Smooth muscle cell (in vitro differentiated cells): ENCODE measurements around the gene SNAPC2. TPM values are rescaled to one million over a fixed set of nuclear protein-coding genes. Genes with fewer than 3 reads are reported as not detected.

ENCODE experiments used
- DNase-seq: peaks from one replicate; lab custom pipeline; 2025; ENCODE audit not compliant: unreplicated experiment; lab: John Stamatoyannopoulos, UW
- H2AFZ ChIP-seq: fragments of 200-600 bp; sonication (generic); 2 replicates; pipeline ENCODE4 v1.6.0; 2016; ENCODE audit warnings: antibody characterized with exemption, low read depth, mild to moderate bottlenecking
- H3F3A ChIP-seq: fragments of 200-600 bp; sonication (generic); 2 replicates; pipeline ENCODE4 v1.6.0; 2017; ENCODE audit warnings: antibody characterized with exemption, low read depth
- H3K27ac ChIP-seq: fragments of 200-600 bp; sonication (generic); 2 replicates; pipeline ENCODE4 v1.5.1; 2016; ENCODE audit warnings: low read depth, mild to moderate bottlenecking
- H3K27me3 ChIP-seq: fragments of 200-600 bp; sonication (generic); 2 replicates; pipeline ENCODE4 v1.6.1; 2016; ENCODE audit warnings: low read depth, mild to moderate bottlenecking
- H3K36me3 ChIP-seq: fragments of 200-600 bp; sonication (generic); 2 replicates; pipeline ENCODE4 v1.5.1; 2016; ENCODE audit warnings: low read depth
- H3K4me1 ChIP-seq: fragments of 200-600 bp; sonication (generic); 2 replicates; pipeline ENCODE4 v1.5.1; 2016; ENCODE audit warnings: low read depth
- H3K4me2 ChIP-seq: fragments of 200-600 bp; sonication (generic); 2 replicates; pipeline ENCODE4 v1.6.0; 2016; ENCODE audit warnings: mild to moderate bottlenecking
- H3K4me3 ChIP-seq: fragments of 200-600 bp; sonication (generic); 2 replicates; pipeline ENCODE4 v1.5.1; 2016; ENCODE audit warnings: mild to moderate bottlenecking
- H3K79me2 ChIP-seq: fragments of 200-600 bp; sonication (generic); 2 replicates; pipeline ENCODE4 v1.6.0; 2016; ENCODE audit warnings: low read depth, mild to moderate bottlenecking
- H3K9ac ChIP-seq: fragments of 200-600 bp; sonication (generic); 2 replicates; pipeline ENCODE4 v1.6.0; 2016; ENCODE audit warnings: low read depth
- H3K9me3 ChIP-seq: fragments of 200-600 bp; sonication (generic); replicated peaks from 2 replicates; pipeline ENCODE4 v1.5.1; 2016; ENCODE audit warnings: low read depth
- H4K20me1 ChIP-seq: fragments of 200-600 bp; sonication (generic); 2 replicates; pipeline ENCODE4 v1.6.0; 2016; ENCODE audit warnings: low read depth
- WGBS: methylation state at CpG from one replicate; pipeline ENCODE4 v1.1.7; 2016; ENCODE audit warnings: low lambda C conversion rate; 5-methylcytosine and 5-hydroxymethylcytosine counted together
- polyA plus RNA-seq: library from polyadenylated mRNA; unstranded; fragments of >200 nt; fragmentation: Nextera tagmentation; extraction: Ambion mirVana; gene quantifications from 2 replicates; pipeline ENCODE4 v1.2.1, GENCODE V29; 2016
- total RNA-seq: library from RNA; depleted of rRNA; stranded (reverse); fragments of >200 nt; gene quantifications from 2 replicates; pipeline ENCODE4 v1.2.3, GENCODE V29; 2014
- TF ChIP-seq, protein P1 (sequence below): fragments of 200-600 bp; sonication (generic); IDR thresholded peaks from 2 replicates; pipeline ENCODE4 v1.5.1; 2017; ENCODE audit warnings: borderline replicate concordance, mild to moderate bottlenecking, antibody characterized with exemption; ENCODE audit not compliant: insufficient read depth, poor library complexity, severe bottlenecking

The SNAPC2 gene
- total and polyA plus RNA-seq, 2 experiments from 2014 or later: 18.2 to 35.0 TPM

DNA sequence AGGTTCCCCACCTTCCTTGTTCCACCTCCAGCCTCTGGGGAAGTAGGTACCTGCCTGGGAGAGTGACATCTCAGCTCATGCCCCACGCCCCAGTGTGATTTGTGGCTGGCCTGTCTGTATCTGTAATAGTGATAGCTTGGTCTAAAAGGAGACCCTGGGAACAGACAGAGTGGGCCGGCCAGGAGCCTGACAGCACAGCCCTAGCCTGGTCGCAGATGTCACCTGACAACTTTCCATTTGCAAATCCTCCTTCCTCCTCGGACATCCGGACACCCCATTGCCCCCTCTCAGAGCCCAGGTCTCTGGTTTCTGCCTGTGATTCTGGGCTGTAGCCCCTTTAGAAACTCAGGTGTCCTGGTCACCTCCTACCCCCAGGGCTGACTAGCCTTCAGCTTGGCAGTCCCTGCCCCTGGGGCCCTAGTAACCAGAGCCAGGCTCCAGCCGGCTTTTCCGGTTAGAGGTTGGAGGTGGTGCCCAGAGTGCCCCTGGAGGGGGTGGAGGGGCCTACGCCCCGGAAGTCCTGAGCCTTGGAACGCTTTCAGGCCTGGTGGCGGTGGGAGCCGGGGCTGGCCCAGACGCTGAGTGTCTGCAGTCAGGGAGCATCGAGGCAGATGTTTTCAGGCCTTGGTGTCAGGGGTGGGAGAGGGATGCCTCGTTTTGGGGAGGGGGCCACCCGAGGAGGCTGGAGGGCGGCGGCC, 25.4 kb upstream of the SNAPC2 start:
- WGBS: 81% methylated on average over 18 of the region's 18 CpGs
- Histone ChIP-seq H2AFZ (no peak overlapping the region), H3K4me3 (no peak overlapping the region), H3F3A (no peaks in the 10 kb centered on the region), H3K4me2 (no peak overlapping the region), H3K9ac (no peak overlapping the region), H3K27ac (no peak overlapping the region), H4K20me1 (no peaks in the 10 kb centered on the region), H3K36me3 (no peaks in the 10 kb centered on the region), H3K27me3 (no peaks in the 10 kb centered on the region), H3K79me2 (no peaks in the 10 kb centered on the region), H3K4me1 (no peaks in the 10 kb centered on the region), H3K9me3 (no peaks in the 10 kb centered on the region)
- TF ChIP-seq, protein P1, sequence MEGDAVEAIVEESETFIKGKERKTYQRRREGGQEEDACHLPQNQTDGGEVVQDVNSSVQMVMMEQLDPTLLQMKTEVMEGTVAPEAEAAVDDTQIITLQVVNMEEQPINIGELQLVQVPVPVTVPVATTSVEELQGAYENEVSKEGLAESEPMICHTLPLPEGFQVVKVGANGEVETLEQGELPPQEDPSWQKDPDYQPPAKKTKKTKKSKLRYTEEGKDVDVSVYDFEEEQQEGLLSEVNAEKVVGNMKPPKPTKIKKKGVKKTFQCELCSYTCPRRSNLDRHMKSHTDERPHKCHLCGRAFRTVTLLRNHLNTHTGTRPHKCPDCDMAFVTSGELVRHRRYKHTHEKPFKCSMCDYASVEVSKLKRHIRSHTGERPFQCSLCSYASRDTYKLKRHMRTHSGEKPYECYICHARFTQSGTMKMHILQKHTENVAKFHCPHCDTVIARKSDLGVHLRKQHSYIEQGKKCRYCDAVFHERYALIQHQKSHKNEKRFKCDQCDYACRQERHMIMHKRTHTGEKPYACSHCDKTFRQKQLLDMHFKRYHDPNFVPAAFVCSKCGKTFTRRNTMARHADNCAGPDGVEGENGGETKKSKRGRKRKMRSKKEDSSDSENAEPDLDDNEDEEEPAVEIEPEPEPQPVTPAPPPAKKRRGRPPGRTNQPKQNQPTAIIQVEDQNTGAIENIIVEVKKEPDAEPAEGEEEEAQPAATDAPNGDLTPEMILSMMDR: no peak
- no peak for DNase-seq

DNA sequence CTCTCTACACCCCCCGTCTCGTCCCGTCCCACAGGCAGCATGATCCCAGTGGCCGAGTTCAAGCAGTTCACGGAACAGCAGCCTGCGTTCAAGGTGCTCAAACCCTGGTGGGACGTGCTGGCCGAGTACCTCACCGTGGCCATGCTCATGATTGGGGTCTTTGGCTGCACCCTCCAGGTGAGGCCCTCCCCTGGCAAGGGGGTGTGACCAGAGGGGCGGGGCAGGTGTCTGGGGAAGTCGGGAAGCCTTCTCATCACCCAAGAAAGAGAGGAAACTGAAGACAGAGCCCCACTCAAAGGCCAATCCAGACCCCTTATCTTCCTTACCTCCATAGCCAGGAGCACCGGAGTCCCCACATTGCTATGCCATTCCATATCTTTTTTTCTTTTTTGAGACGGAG, 24.6 kb upstream of the SNAPC2 start:
- DNase-seq: no peak
- H3K9ac ChIP-seq: no peak overlapping the region
- H3F3A ChIP-seq: no peaks in the 10 kb centered on the region
- no peaks in the 10 kb centered on the region for H4K20me1 ChIP-seq
- H3K4me3 ChIP-seq: no peak overlapping the region
- H3K4me2 ChIP-seq: no peak overlapping the region
- H3K27ac ChIP-seq: no peak overlapping the region
- H3K36me3 ChIP-seq: no peaks in the 10 kb centered on the region
- WGBS: 93% methylated on average over 13 of the region's 13 CpGs
- TF ChIP-seq, protein P1: no peak
- no peaks in the 10 kb centered on the region for H3K79me2 ChIP-seq
- H2AFZ ChIP-seq: no peak overlapping the region
- H3K27me3 ChIP-seq: no peaks in the 10 kb centered on the region
- no peaks in the 10 kb centered on the region for H3K4me1 ChIP-seq
- H3K9me3 ChIP-seq: no peaks in the 10 kb centered on the region

DNA sequence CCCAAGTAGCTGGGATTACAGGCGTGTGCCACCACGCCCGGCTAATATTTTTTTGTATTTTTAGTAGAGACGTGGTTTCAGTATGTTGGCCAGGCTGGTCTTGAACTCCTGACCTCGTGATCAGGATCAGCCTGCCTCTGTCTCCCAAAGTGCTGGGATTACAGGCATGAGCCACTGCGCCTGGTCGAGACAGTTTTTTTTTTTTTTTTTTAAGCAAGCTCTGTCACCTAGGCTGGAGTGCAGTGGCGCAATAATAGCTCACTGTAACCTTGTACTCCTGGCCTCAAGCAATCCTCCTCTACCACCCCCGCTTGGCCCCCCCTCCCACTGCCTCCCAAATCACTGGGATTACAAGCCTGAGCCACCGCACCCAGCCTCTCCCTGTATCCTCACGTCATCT, 22.8 kb upstream of the SNAPC2 start:
- no peaks in the 10 kb centered on the region for H3K9me3 ChIP-seq
- 93% methylated on average over 10 of the region's 11 CpGs for WGBS

More for the DNA sequence above, 22.8 kb upstream of the SNAPC2 start:
- Histone ChIP-seq H2AFZ (no peak overlapping the region), H3K36me3 (no peaks in the 10 kb centered on the region), H3K27ac (no peak overlapping the region), H3K9ac (no peak overlapping the region), H4K20me1 (no peaks in the 10 kb centered on the region), H3F3A (no peaks in the 10 kb centered on the region), H3K4me3 (no peak overlapping the region), H3K79me2 (peaks cover under 1% of the 10 kb centered on the region), H3K4me2 (no peak overlapping the region), H3K4me1 (no peaks in the 10 kb centered on the region), H3K27me3 (no peaks in the 10 kb centered on the region)
- DNase-seq: no peak
- TF ChIP-seq, protein P1: no peak
